Heart left ventricle (tissue), 16 donors: ENCODE results near the gene GPR84. TPM values are rescaled to one million over a fixed set of nuclear protein-coding genes. Genes with fewer than 3 reads are reported as not detected.

Experiments used
- ATAC-seq, 4 donors: fragments of 200-7000 bp; cut with Tn5 transposase; one replicate each; pipeline ENCODE4 v1.9.1; 2020 to 2022; ENCODE audit warnings: moderate library complexity in 4 of 4, mild to moderate bottlenecking in 3 of 4, moderate number of reproducible peaks in 1 of 4
- DNase-seq, 5 donors: peaks; one replicate each; pipeline ENCODE4 v3.0.0-alpha.2; 2020
- H3K27ac ChIP-seq, 12 donors: fragments of 200-600 bp; sonication (generic) in 4 of 12; one replicate each; pipeline versions ENCODE4 v1.5.0 to v1.8.0; 2016 to 2022; ENCODE audit warnings: mild to moderate bottlenecking in 2 of 12
- H3K27me3 ChIP-seq, 9 donors: fragments of 200-600 bp; sonication (generic) in 2 of 9; one replicate each; pipeline versions ENCODE4 v1.5.1 to v1.8.0; 2016 to 2022; ENCODE audit warnings: mild to moderate bottlenecking in 3 of 9
- H3K36me3 ChIP-seq, 9 donors: fragments of 200-600 bp; sonication (generic) in 2 of 9; one replicate each; pipeline versions ENCODE4 v1.5.0 to v1.8.0; 2018 to 2022; ENCODE audit warnings: mild to moderate bottlenecking in 2 of 9
- H3K4me1 ChIP-seq, 12 donors: fragments of 200-600 bp; sonication (generic) in 4 of 12; one replicate each; pipeline versions ENCODE4 v1.5.0 to v1.8.0; 2016 to 2022; ENCODE audit warnings: mild to moderate bottlenecking in 3 of 12
- H3K4me3 ChIP-seq, 12 donors: fragments of 200-600 bp; sonication (generic) in 4 of 12; one replicate each; pipeline versions ENCODE4 v1.5.0 to v1.8.0; 2017 to 2022; ENCODE audit warnings: mild to moderate bottlenecking in 9 of 12, moderate library complexity in 4 of 12
- H3K9me3 ChIP-seq, 12 donors: fragments of 200-600 bp; sonication (generic) in 4 of 12; one replicate each; pipeline versions ENCODE4 v1.5.0 to v1.8.0; 2016 to 2022; ENCODE audit warnings: mild to moderate bottlenecking in 1 of 12
- POLR2A ChIP-seq, 2 donors: fragments of 450-650 bp; IDR thresholded peaks; one replicate each; pipeline ENCODE4 v1.6.1; 2017; ENCODE audit warnings: antibody characterized with exemption in 2 of 2, mild to moderate bottlenecking in 2 of 2, moderate library complexity in 2 of 2
- WGBS, 4 donors: extraction: QIAGEN DNeasy Blood & Tissue Kit in 2 of 4; methylation state at CpG; one replicate each; pipeline versions ENCODE4 v1.1.5 to v1.1.7; 2013 to 2018; 5-methylcytosine and 5-hydroxymethylcytosine counted together
- intact Hi-C, 10 donors: fragments of 100-400 bp; cut with DNase I; formaldehyde crosslinking; loops; one replicate each; pipeline versions ENCODE4 v1.11.1 to v1.14.2; 2022
- polyA plus RNA-seq, 2 donors: library from polyadenylated mRNA; stranded (reverse); fragments of 200-250 nt; gene quantifications; one replicate each; pipeline ENCODE4 v1.2.3, GENCODE V29; 2013
- total RNA-seq, 9 donors: library from RNA; depleted of rRNA in 2 of 9; stranded (reverse); fragments of >200 nt in 2 of 9; fragmentation: NEBNext Ultra II Directional in 3 of 9; extraction: Animal tissue kit (Norgen Biotek cat#: 25700) in 3 of 9; gene quantifications; one replicate each; pipeline versions ENCODE4 v1.1.0 to v1.2.4, GENCODE V29; 2016 to 2023
- TF ChIP-seq, protein P1 (sequence below), 12 donors: fragments of 200-600 bp; sonication (generic) in 4 of 12; IDR thresholded peaks; one replicate each; pipeline versions ENCODE4 v1.5.0 to v1.8.0; 2018 to 2022; ENCODE audit warnings: antibody characterized with exemption in 12 of 12, mild to moderate bottlenecking in 5 of 12
- donor health status: ischemic (EF 13 %, LVEDD 7.1; RV severe dilation, severe dysfunction).
- donor health status: healthy with polysubstance abuse.
- donor health status: DM: no; HTN: yes; CAD: no.
- donor health status: DM: no; HTN: no; CAD: no.
- donor health status: ischemic (EF 25% LVEDD 6.9; RV normal size, moderate dysfunction).
- donor health status: ischemic (EF 25% LVEDD 5.7; RV mildly dilated, moderate dysfunction).
- donor health status: healthy.
- donor health status: DM: yes; HTN: yes; CAD: no.
- donor health status: ischemic (EF 35%, LVEDD 5.7; RV mildly dilated, moderate dysfunction).
- donor health status: nonischemic (EF 11% LVEDD 7.7; RV severe dilation, severe dysfunction).
- donor health status: DM: yes; HTN: yes; CAD: no.
- donor health status: PGD.
- donor health status: ischemic (EF 29% LVEDD 5.4; RV normal size, mild dysfunction).
- donor health status: nonischemic (EF 23%, LVEDD 6.1; RV moderate dilation, normal function).

GPR84 gene
- total and polyA plus RNA-seq, 11 donors, result 0.21 to 4.4 (median 0.37) TPM; not detected in 6

- TF ChIP-seq, protein P1, sequence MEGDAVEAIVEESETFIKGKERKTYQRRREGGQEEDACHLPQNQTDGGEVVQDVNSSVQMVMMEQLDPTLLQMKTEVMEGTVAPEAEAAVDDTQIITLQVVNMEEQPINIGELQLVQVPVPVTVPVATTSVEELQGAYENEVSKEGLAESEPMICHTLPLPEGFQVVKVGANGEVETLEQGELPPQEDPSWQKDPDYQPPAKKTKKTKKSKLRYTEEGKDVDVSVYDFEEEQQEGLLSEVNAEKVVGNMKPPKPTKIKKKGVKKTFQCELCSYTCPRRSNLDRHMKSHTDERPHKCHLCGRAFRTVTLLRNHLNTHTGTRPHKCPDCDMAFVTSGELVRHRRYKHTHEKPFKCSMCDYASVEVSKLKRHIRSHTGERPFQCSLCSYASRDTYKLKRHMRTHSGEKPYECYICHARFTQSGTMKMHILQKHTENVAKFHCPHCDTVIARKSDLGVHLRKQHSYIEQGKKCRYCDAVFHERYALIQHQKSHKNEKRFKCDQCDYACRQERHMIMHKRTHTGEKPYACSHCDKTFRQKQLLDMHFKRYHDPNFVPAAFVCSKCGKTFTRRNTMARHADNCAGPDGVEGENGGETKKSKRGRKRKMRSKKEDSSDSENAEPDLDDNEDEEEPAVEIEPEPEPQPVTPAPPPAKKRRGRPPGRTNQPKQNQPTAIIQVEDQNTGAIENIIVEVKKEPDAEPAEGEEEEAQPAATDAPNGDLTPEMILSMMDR (IDR thresholded peaks at IDR 0.05), result no peak
- TF ChIP-seq POLR2A (IDR thresholded peaks at IDR 0.05), result no peak
- WGBS, 4 donors, result 90 to 92% (median 91%) methylated on average over 8 of the region's 8 CpGs
- Histone ChIP-seq H3K4me3 (no peak overlapping the region), H3K4me1 (peaks cover 0 to 39% (median 9%) of the 10 kb centered on the region in 12 donors), H3K27me3 (no peaks in the 10 kb centered on the region), H3K36me3 (peaks cover 0 to 42% (median 33%) of the 10 kb centered on the region in 9 donors), H3K9me3 (no peaks in the 10 kb centered on the region), H3K27ac (peak overlapping the region in 1 of 12 donors; percentile 3)
- DNase-seq (no peak), ATAC-seq (no peak)
- intact Hi-C loops, result no loop called here
These were observed 28.4 kb upstream of the GPR84 start for GRCh38 chr12:54392485-54393206.

DNA sequence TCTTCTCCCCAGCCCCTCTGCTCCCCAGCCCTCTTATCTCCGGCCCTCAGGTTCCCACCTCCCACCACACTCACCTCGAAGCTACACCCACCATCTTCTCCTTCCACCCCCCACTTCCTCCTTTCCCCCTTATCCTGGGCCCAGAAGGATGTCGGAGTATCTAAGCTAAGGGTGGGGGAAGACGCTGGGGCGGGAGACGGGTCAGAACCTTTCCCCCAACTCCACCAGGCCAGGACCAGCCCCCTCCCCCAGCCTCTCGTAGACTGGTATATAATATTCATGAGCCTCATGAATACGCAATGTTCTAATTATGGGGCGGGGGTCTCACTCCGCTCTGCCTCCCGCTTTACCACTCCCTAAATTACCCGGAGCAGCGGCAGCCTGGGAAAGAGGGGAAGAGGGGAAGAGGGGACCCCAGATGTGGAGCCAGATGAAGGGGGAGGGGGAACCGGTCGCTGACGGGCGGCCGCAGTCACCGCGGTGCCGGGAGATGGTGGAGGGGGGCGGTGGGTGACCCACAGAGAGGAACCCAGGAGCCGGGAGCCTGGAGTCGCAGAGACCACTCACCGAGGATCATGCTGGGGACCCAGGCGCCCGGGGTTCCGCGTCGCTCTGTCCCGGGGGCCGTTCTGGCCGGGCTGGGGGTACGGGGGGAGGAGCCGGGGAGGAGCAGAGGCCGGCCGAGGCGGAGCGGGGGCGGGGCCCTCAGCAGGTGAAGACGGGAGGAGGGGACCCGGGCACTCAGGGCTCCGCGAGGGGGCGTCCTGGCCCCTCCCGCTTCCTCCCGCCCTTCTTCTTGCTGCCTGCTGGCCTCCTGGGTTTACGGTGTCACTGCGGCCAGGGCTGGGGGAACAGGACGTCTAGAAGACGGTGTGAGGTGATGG, 26.6 kb upstream of the GPR84 start:
- DNase-seq (peak in 2 of 5 donors; percentile 40 to 71), ATAC-seq (peak in 2 of 4 donors; percentile 13 to 31)
- TF ChIP-seq POLR2A (IDR thresholded peaks at IDR 0.05), result no peak
- TF ChIP-seq, protein P1 (IDR thresholded peaks at IDR 0.05), result peak in 2 of 12 donors; percentile 7 to 11
- 19 to 51% (median 39%) methylated on average over 39 to 51 of the region's 51 CpGs for WGBS, 4 donors
- Histone ChIP-seq H3K4me1 (peaks cover 0 to 49% (median 7%) of the 10 kb centered on the region in 12 donors), H3K9me3 (no peaks in the 10 kb centered on the region), H3K36me3 (peaks cover 0 to 25% (median 16%) of the 10 kb centered on the region in 9 donors), H3K27me3 (no peaks in the 10 kb centered on the region), H3K4me3 (peak overlapping the region in 10 of 12 donors; percentile 11 to 53 (median 42)), H3K27ac (peak overlapping the region in 1 of 12 donors; percentile 33)
- intact Hi-C loops, result no loop called here

DNA sequence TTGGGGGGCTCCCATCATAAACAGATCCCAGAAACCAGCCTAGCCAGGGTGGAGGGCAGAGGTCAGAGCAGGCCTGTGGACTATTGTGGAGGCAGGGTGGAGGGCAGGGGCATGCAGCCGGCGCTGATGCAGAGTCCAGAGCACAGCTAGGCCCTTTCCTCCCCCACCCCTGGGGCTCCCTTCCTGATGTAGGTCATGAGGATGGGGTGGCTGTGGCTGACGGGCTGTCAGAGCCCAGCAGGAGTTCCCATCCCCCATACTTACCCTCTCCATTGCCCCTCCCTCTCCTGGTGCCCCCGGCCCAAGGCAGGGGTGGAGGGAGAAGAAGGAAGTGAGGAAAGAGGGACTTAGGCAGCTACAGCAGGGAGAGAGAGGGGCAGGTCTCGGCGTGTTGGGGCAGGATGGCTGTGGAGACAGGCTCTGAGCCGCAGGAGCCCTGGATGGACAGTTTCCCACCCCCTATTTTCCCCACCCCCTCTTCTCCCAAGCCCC, 25.9 kb upstream of the GPR84 start:
- Histone ChIP-seq H3K27me3 (no peaks in the 10 kb centered on the region), H3K4me3 (no peak overlapping the region), H3K9me3 (no peaks in the 10 kb centered on the region), H3K27ac (no peak overlapping the region), H3K36me3 (peaks cover 0 to 18% (median 9%) of the 10 kb centered on the region in 9 donors), H3K4me1 (peaks cover 0 to 56% (median 8%) of the 10 kb centered on the region in 12 donors)
- ATAC-seq (no peak), DNase-seq (no peak)
- intact Hi-C loops, result no loop called here
- 73 to 84% (median 78%) methylated on average over 7 of the region's 7 CpGs for WGBS, 4 donors
- TF ChIP-seq, protein P1 (IDR thresholded peaks at IDR 0.05), result no peak
- TF ChIP-seq POLR2A (IDR thresholded peaks at IDR 0.05), result no peak
